IMR-90 (cell line): ENCODE measurements around the gene OLFML3. TPM values are rescaled to one million over a fixed set of nuclear protein-coding genes. Genes with fewer than 3 reads are reported as not detected.

Source experiments
- ATAC-seq: fragments of 200-7000 bp; cut with Tn5 transposase; 2 replicates; pipeline ENCODE4 v1.9.1; 2020; ENCODE audit warnings: low read depth, mild to moderate bottlenecking, moderate library complexity
- BruUV-seq: library from RNA; stranded (reverse); fragments of 400-500 nt; replicated peaks from 2 replicates; lab custom pipeline; 2021; lab: Mats Ljungman, UMichigan
- CTCF ChIA-PET: fragments of 300-600 bp; formaldehyde crosslinking; extraction: SDS; loops from one replicate; lab custom pipeline; 2021; ENCODE audit warnings: antibody characterized with exemption; lab: Yijun Ruan, JAX
- POLR2A ChIA-PET: fragments of 300-600 bp; sonication (Branson Sonifier 250); formaldehyde crosslinking; loops from one replicate; lab custom pipeline; 2022; ENCODE audit warnings: antibody characterized with exemption; ENCODE audit not compliant: unreplicated experiment; lab: Charles Lee
- DNase-seq: peaks from one replicate; pipeline ENCODE4 v3.0.0; 2013
- H2AFZ ChIP-seq: replicated peaks from 2 replicates; pipeline ENCODE3; 2013; ENCODE audit warnings: low read length, mild to moderate bottlenecking; ENCODE audit not compliant: poor library complexity
- H2AK5ac ChIP-seq: 2 replicates; pipeline ENCODE4 v1.6.1; 2013; ENCODE audit warnings: low read depth, low read length, inconsistent platforms
- H2AK9ac ChIP-seq: replicated peaks from 2 replicates; pipeline ENCODE3; 2013; ENCODE audit warnings: mild to moderate bottlenecking, low read depth, low read length, moderate library complexity; ENCODE audit not compliant: poor library complexity
- H2BK120ac ChIP-seq: 2 replicates; pipeline ENCODE4 v1.6.1; 2013; ENCODE audit warnings: low read depth, low read length, inconsistent platforms
- H2BK15ac ChIP-seq: 3 replicates; pipeline ENCODE4 v1.6.1; 2013; ENCODE audit warnings: low read depth, low read length, inconsistent platforms
- H2BK20ac ChIP-seq: 2 replicates; pipeline ENCODE4 v1.6.1; 2013; ENCODE audit warnings: low read depth, mild to moderate bottlenecking, inconsistent platforms, low read length, moderate library complexity
- H2BK5ac ChIP-seq: 2 replicates; pipeline ENCODE4 v1.6.1; 2013; ENCODE audit warnings: mild to moderate bottlenecking, low read depth, low read length, inconsistent platforms; ENCODE audit not compliant: poor library complexity, severe bottlenecking
- H3K14ac ChIP-seq: replicated peaks from 2 replicates; pipeline ENCODE4 v1.6.1; 2013; ENCODE audit warnings: low read depth, low read length, inconsistent platforms
- H3K18ac ChIP-seq: 2 replicates; pipeline ENCODE4 v1.6.1; 2013; ENCODE audit warnings: low read depth, low read length, control low read depth
- H3K23ac ChIP-seq: 2 replicates; pipeline ENCODE4 v1.6.1; 2013; ENCODE audit warnings: low read depth, low read length, inconsistent platforms
- H3K27ac ChIP-seq: 2 replicates; pipeline ENCODE4 v1.5.1; 2013; ENCODE audit warnings: mild to moderate bottlenecking, control low read depth, low read length; ENCODE audit not compliant: insufficient read depth
- H3K27me3 ChIP-seq: 2 replicates; pipeline ENCODE4 v1.6.1; 2013; ENCODE audit warnings: low read length; ENCODE audit not compliant: control insufficient read depth, insufficient read depth
- H3K36me3 ChIP-seq: 2 replicates; pipeline ENCODE4 v1.6.1; 2013; ENCODE audit warnings: low read length, mixed read lengths; ENCODE audit not compliant: control insufficient read depth, insufficient read depth
- H3K4ac ChIP-seq: 2 replicates; pipeline ENCODE4 v1.6.1; 2013; ENCODE audit warnings: low read depth, low read length, inconsistent platforms
- H3K4me1 ChIP-seq: 2 replicates; pipeline ENCODE4 v1.6.1; 2013; ENCODE audit warnings: low read length, mixed read lengths; ENCODE audit not compliant: control insufficient read depth, insufficient read depth
- H3K4me2 ChIP-seq: 2 replicates; pipeline ENCODE4 v1.6.1; 2013; ENCODE audit warnings: low read depth, mild to moderate bottlenecking, control low read depth, low read length, moderate library complexity
- H3K4me3 ChIP-seq: 2 replicates; pipeline ENCODE4 v1.5.1; 2013; ENCODE audit warnings: low read depth, mild to moderate bottlenecking, control low read depth, low read length, moderate library complexity; ENCODE audit not compliant: insufficient read depth
- H3K56ac ChIP-seq: 2 replicates; pipeline ENCODE4 v1.6.1; 2013; ENCODE audit warnings: low read length, inconsistent platforms; ENCODE audit not compliant: insufficient read depth; ENCODE audit errors: extremely low read depth
- H3K79me1 ChIP-seq, 2 experiments: 2 replicates each; pipeline ENCODE4 v1.6.1; 2013; ENCODE audit warnings: low read length in 2 of 2, inconsistent platforms in 1 of 2, low read depth in 1 of 2
- H3K9ac ChIP-seq: 2 replicates; pipeline ENCODE4 v1.6.1; 2013; ENCODE audit warnings: low read depth, low read length, control low read depth
- H3K9me1 ChIP-seq: 2 replicates; pipeline ENCODE4 v1.6.1; 2013; ENCODE audit warnings: low read length, inconsistent platforms; ENCODE audit not compliant: insufficient read depth
- H3K9me3 ChIP-seq: 2 replicates; pipeline ENCODE4 v1.6.1; 2013; ENCODE audit warnings: low read length; ENCODE audit not compliant: control insufficient read depth, insufficient read depth
- H4K20me1 ChIP-seq: 2 replicates; pipeline ENCODE4 v1.6.1; 2013; ENCODE audit warnings: low read length, inconsistent platforms; ENCODE audit not compliant: insufficient read depth
- H4K5ac ChIP-seq: 2 replicates; pipeline ENCODE4 v1.6.1; 2013; ENCODE audit warnings: mild to moderate bottlenecking, low read depth, low read length, control low read depth
- H4K8ac ChIP-seq, 2 experiments: 2 replicates each; pipeline ENCODE4 v1.6.1; 2013; ENCODE audit warnings: low read depth in 2 of 2, low read length in 2 of 2, control low read depth in 1 of 2, inconsistent platforms in 1 of 2
- H4K91ac ChIP-seq: 2 replicates; pipeline ENCODE4 v1.6.1; 2013; ENCODE audit warnings: low read depth, low read length, inconsistent platforms; ENCODE audit not compliant: insufficient read depth
- BHLHE40 ChIP-seq: fragments of 150-350 bp; IDR thresholded peaks from 2 replicates; pipeline ENCODE4 v1.6.1; 2016; ENCODE audit warnings: mild to moderate bottlenecking, low read depth, low read length
- CEBPB ChIP-seq: IDR thresholded peaks from 2 replicates; pipeline ENCODE4 v1.6.1; 2012; ENCODE audit warnings: low read depth, low read length, improper control_type of control experiment
- CHD1 ChIP-seq: IDR thresholded peaks from 2 replicates; pipeline ENCODE4 v1.6.1; 2012; ENCODE audit warnings: low read depth, low read length, improper control_type of control experiment
- CTCF ChIP-seq: conservative IDR thresholded peaks from 2 replicates; pipeline ENCODE4 v1.5.1; 2012; ENCODE audit warnings: mild to moderate bottlenecking, low read depth, low read length, improper control_type of control experiment
- FOS ChIP-seq: fragments of 150-350 bp; IDR thresholded peaks from 2 replicates; pipeline ENCODE4 v1.6.1; 2016; ENCODE audit warnings: low read depth, low read length
- MAFK ChIP-seq: IDR thresholded peaks from 2 replicates; pipeline ENCODE4 v1.6.1; 2012; ENCODE audit warnings: low read depth, low read length, improper control_type of control experiment
- MXI1 ChIP-seq: IDR thresholded peaks from 2 replicates; pipeline ENCODE4 v1.6.1; 2012; ENCODE audit warnings: low read depth, mild to moderate bottlenecking, low read length, moderate library complexity, borderline replicate concordance
- NFE2L2 ChIP-seq: fragments of 150-350 bp; IDR thresholded peaks from 2 replicates; pipeline ENCODE4 v1.6.1; 2016; ENCODE audit warnings: low read depth, mild to moderate bottlenecking, low read length
- RAD21 ChIP-seq: IDR thresholded peaks from 2 replicates; pipeline ENCODE4 v1.6.1; 2012; ENCODE audit warnings: low read length, improper control_type of control experiment
- RCOR1 ChIP-seq: IDR thresholded peaks from 2 replicates; pipeline ENCODE4 v1.6.1; 2012; ENCODE audit warnings: mild to moderate bottlenecking, low read length, improper control_type of control experiment; ENCODE audit not compliant: insufficient replicate concordance
- RFX5 ChIP-seq: IDR thresholded peaks from 2 replicates; pipeline ENCODE4 v1.8.0; 2012; ENCODE audit warnings: low read depth, mild to moderate bottlenecking, low read length, moderate library complexity
- SMC3 ChIP-seq: fragments of 150-350 bp; IDR thresholded peaks from 2 replicates; pipeline ENCODE4 v1.6.1; 2016; ENCODE audit warnings: low read depth, mild to moderate bottlenecking, antibody characterized with exemption, low read length, moderate library complexity
- USF2 ChIP-seq: fragments of 150-350 bp; IDR thresholded peaks from 2 replicates; pipeline ENCODE4 v1.6.1; 2017; ENCODE audit warnings: mild to moderate bottlenecking, antibody characterized with exemption, low read length, low read depth
- WGBS, 2 experiments: methylation state at CpG; one replicate each; pipeline versions ENCODE4 v1.1.5 to v1.1.7; 2013; ENCODE audit warnings: missing lambda C conversion rate in 2 of 2; ENCODE audit not compliant: insufficient read length in 1 of 2; ENCODE audit errors: extremely low coverage in 2 of 2; 5-methylcytosine and 5-hydroxymethylcytosine counted together
- dilution Hi-C: fragments of 300-500 bp; cut with HindIII; formaldehyde crosslinking; loops from one replicate; pipeline ENCODE4 v1.14.3; 2018; ENCODE audit warnings: low sequenced_read_pairs; ENCODE audit not compliant: unreplicated experiment
- in situ Hi-C: fragments of 300-500 bp; cut with MboI; formaldehyde crosslinking; loops from 3 replicates; pipeline ENCODE4 v1.14.3; 2019; ENCODE audit warnings: low sequenced_read_pairs, inconsistent platforms, mixed read lengths
- intact Hi-C: fragments of 100-400 bp; cut with micrococcal nuclease; formaldehyde crosslinking; loops from 2 replicates; pipeline ENCODE4 v1.10.0; 2022
- polyA plus RNA-seq, 3 experiments: library from polyadenylated mRNA; depleted of rRNA; stranded (reverse); fragments of >200 nt; gene quantifications; 2 replicates each; pipeline ENCODE4 v1.2.3, GENCODE V29; 2012; ENCODE audit warnings: low replicate concordance in 1 of 3
- total RNA-seq: library from RNA; depleted of rRNA; stranded (reverse); fragments of >200 nt; gene quantifications from 2 replicates; pipeline ENCODE4 v1.2.3, GENCODE V29; 2012

The OLFML3 gene
- total and polyA plus RNA-seq, 2 of the 4 experiments (the other 2 are of a cell fraction) = 40.9 to 71.3 TPM

GRCh38 chr1:113965703-113966412 lies 13.4 kb upstream of the OLFML3 start (continued):
- no peak for TF ChIP-seq RAD21

- Histone ChIP-seq H3K36me3 (peaks cover 34% of the 10 kb centered on the region), H2BK20ac (no peak overlapping the region), H3K4me3 (no peak overlapping the region), H3K79me1 (peaks cover 0 to 15% of the 10 kb centered on the region in 2 experiments; a peak in 3 of 4 replicates), H3K4ac (no peak overlapping the region), H3K27ac (no peak overlapping the region), H3K9me3 (no peaks in the 10 kb centered on the region), H2AK5ac (no peak overlapping the region), H4K5ac (no peak overlapping the region), H3K27me3 (no peaks in the 10 kb centered on the region), H3K4me1 (peaks cover 12% of the 10 kb centered on the region), H2BK15ac (no peak overlapping the region), H4K8ac (no peak overlapping the region), H4K20me1 (no peaks in the 10 kb centered on the region; the same call in 1 of the 2 replicates), H3K23ac (no peak overlapping the region), H3K56ac (no peak overlapping the region), H2BK5ac (no peak overlapping the region), H4K91ac (no peak overlapping the region), H3K4me2 (no peak overlapping the region), H3K9ac (no peak overlapping the region), H3K14ac (no peak overlapping the region), H3K18ac (no peak overlapping the region), H2AK9ac (no peak overlapping the region), H3K9me1 (peaks cover 10% of the 10 kb centered on the region; the same call in 1 of the 2 replicates), H2BK120ac (no peak overlapping the region), H2AFZ (no peak overlapping the region)
- no peak for DNase-seq
- intact Hi-C loops (no loop called here), dilution Hi-C loops (no loop called here), in situ Hi-C loops (loop anchor here (25.0 kb wide), 1 partner anchor 739 kb away; the partner anchor contains the start of gene NRAS)
- ChIA-PET POLR2A (no interaction called here), CTCF (interaction anchor here (0.7 kb wide), 1 partner anchor 9 kb away, joined by 3 read pairs; no protein-coding TSS in a partner anchor)
- TF ChIP-seq FOS = no peak
- no peak for TF ChIP-seq CTCF
- no peak for TF ChIP-seq BHLHE40
- no peak for TF ChIP-seq NFE2L2
- TF ChIP-seq USF2 = no peak
- no peak for TF ChIP-seq SMC3
- TF ChIP-seq CHD1 = no peak
- no peak for TF ChIP-seq RFX5
- TF ChIP-seq CEBPB = no peak
- TF ChIP-seq RCOR1 = no peak
- no peak for TF ChIP-seq MAFK
- no peak for TF ChIP-seq RAD21
- TF ChIP-seq MXI1 = no peak
- WGBS, 2 experiments = 98% methylated on average over 5 of the region's 9 CpGs; no CpG with 5 or more reads in 1 of the 2 experiments
- ATAC-seq = no peak
- BruUV-seq = no TSS peak
Observed at GRCh38 chr1:113972954-113973353, 6.3 kb upstream of the OLFML3 start.
